ENCODE measurements around the gene SHBG. TPM values are rescaled to one million over a fixed set of nuclear protein-coding genes. Genes with fewer than 3 reads are reported as not detected.
A peak's percentile ranks its signal among the peaks of the same experiment; 100 is the strongest.
"Not testable (repeated sequence)": the region's sequence is repeated elsewhere in the genome, so short reads cannot be mapped to it uniquely, and the experiment has no call there.

The SHBG gene
- total RNA-seq, 4 donors from 2014 or later, result 0.63 to 1.2 TPM; not detected in 2

DNA sequence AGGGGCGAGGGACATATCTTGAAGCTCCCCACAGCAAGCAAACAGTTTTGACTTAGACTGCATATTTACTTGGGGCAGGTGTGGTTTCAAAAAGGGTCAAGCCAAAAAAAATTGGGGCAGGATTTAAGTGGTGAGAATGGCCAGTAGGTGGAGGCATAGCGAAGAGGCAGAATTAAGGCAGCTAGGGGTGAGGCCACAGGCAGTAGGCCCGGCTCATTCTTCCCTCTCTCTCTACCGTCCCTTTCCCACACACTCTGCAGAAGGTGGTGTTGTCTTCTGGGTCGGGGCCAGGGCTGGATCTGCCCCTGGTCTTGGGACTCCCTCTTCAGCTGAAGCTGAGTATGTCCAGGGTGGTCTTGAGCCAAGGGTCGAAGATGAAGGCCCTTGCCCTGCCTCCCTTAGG lies 2.6 kb downstream of the SHBG start:
- Histone ChIP-seq H3K36me3 (no peaks in the 10 kb centered on the region), H3K27me3 (no peaks in the 10 kb centered on the region)
- WGBS, 2 donors, result 36 to 48% methylated on average over 6 of the region's 6 CpGs

DNA sequence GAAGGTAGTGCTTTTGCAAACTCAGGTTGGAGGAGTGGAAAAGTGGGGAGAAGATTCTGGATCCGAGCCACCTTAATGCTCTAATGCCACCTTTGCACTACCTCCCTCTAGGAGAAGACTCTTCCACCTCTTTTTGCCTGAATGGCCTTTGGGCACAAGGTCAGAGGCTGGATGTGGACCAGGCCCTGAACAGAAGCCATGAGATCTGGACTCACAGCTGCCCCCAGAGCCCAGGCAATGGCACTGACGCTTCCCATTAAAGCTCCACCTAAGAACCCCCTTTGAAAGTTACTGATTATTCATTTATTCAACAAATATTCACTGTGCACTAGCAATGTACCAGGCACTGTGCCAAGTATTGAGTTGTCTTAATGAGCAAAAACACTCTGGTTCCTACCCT lies 3.2 kb downstream of the SHBG start:
- no peak for DNase-seq (ENCODE audit: low spot score in 2 of 2)
- no peak overlapping the region for H3K27ac ChIP-seq
- no peaks in the 10 kb centered on the region for H3K27me3 ChIP-seq
- 70 to 92% methylated on average over 2 of the region's 2 CpGs for WGBS, 2 donors
- TF ChIP-seq POLR2A (IDR thresholded peaks at IDR 0.05) (no peak), CTCF (IDR thresholded peaks at IDR 0.05) (no peak), EP300 (IDR thresholded peaks at IDR 0.05) (no peak)
- H3K4me1 ChIP-seq, result peaks cover 0 to 3% (median 0%) of the 10 kb centered on the region in 4 donors
- H3K4me3 ChIP-seq, result no peak overlapping the region
- no peaks in the 10 kb centered on the region for H3K36me3 ChIP-seq
- no peaks in the 10 kb centered on the region for H3K9me3 ChIP-seq

More for the DNA sequence above, 2.6 kb downstream of the SHBG start:
- H3K4me1 ChIP-seq, result peaks cover 0 to 7% (median under 1%) of the 10 kb centered on the region in 4 donors
- TF ChIP-seq CTCF (IDR thresholded peaks at IDR 0.05) (peak in 4 of 5 experiments; percentile 8 to 41 (median 31)), EP300 (IDR thresholded peaks at IDR 0.05) (no peak)
- no peak for DNase-seq (ENCODE audit: low spot score in 2 of 2)
- H3K27ac ChIP-seq, result no peak overlapping the region
- H3K9me3 ChIP-seq, result no peaks in the 10 kb centered on the region
- H3K4me3 ChIP-seq, result no peak overlapping the region

- Histone ChIP-seq H3K4me3 (no peak overlapping the region), H3K4me1 (no peaks in the 10 kb centered on the region), H3K27ac (no peak overlapping the region), H3K9me3 (no peaks in the 10 kb centered on the region), H3K36me3 (no peaks in the 10 kb centered on the region), H3K27me3 (no peaks in the 10 kb centered on the region)
- WGBS, 2 donors, result 18 to 28% methylated on average over 5 of the region's 5 CpGs
- peak in 1 of 2 donors; percentile 24 for DNase-seq (ENCODE audit: low spot score in 2 of 2)
- TF ChIP-seq EP300 (IDR thresholded peaks at IDR 0.05), result no peak
- peak; percentile 18 to 39 (median 36) for TF ChIP-seq CTCF (IDR thresholded peaks at IDR 0.05)
These were observed 4.4 kb downstream of the SHBG start for GRCh38 chr17:7634384-7634783.

DNA sequence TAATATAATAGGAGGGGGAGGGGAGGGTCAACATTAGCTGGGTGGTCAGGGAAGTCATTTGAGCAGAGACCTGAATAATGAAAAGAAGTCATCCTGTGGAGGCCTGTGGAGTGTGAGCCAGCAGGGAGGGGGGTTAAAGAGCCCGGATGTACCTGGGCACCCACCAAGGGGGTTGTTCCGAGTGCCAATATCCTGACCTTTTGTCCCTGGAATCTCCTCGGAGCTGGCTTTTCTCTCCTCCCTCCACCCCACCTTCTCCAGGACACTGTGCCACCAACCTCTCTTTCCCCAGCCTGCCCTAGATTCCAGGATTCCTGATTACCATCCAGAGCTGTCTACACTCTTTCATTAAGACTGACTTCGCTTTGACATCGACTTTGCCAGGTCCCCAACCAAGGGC lies 6.2 kb downstream of the SHBG start:
- no peaks in the 10 kb centered on the region for H3K36me3 ChIP-seq
- TF ChIP-seq EP300 (IDR thresholded peaks at IDR 0.05) (no peak), POLR2A (IDR thresholded peaks at IDR 0.05) (no peak), CTCF (IDR thresholded peaks at IDR 0.05) (no peak)
- no peaks in the 10 kb centered on the region for H3K4me1 ChIP-seq
- no peak for DNase-seq (ENCODE audit: low spot score in 2 of 2)
- no peaks in the 10 kb centered on the region for H3K9me3 ChIP-seq
- no peak overlapping the region for H3K4me3 ChIP-seq
- H3K27me3 ChIP-seq, result no peaks in the 10 kb centered on the region
- H3K27ac ChIP-seq, result no peak overlapping the region
- 50 to 58% methylated on average over 5 of the region's 5 CpGs for WGBS, 2 donors

GRCh38 chr17:7640783-7641182 lies 10.8 kb downstream of the SHBG start:
- Histone ChIP-seq H3K27me3 (no peaks in the 10 kb centered on the region), H3K4me3 (no peak overlapping the region), H3K27ac (no peak overlapping the region), H3K9me3 (no peaks in the 10 kb centered on the region), H3K36me3 (no peaks in the 10 kb centered on the region), H3K4me1 (no peaks in the 10 kb centered on the region)
- TF ChIP-seq POLR2A (IDR thresholded peaks at IDR 0.05) (no peak), EP300 (IDR thresholded peaks at IDR 0.05) (no peak), CTCF (IDR thresholded peaks at IDR 0.05) (no peak)
- WGBS, 2 donors, result 90 to 93% methylated on average over 11 to 26 of the region's 26 CpGs
- no peak for DNase-seq (ENCODE audit: low spot score in 2 of 2)

- H3K4me1 ChIP-seq; DNase-seq (ENCODE audit: low spot score in 2 of 2); H3K9me3 ChIP-seq; H3K27ac ChIP-seq; H3K27me3 ChIP-seq; H3K36me3 ChIP-seq; H3K4me3 ChIP-seq: not testable (repeated sequence)
- WGBS, 2 donors, result 57 to 63% methylated on average over 6 to 7 of the region's 7 CpGs
These were observed 11.7 kb downstream of the SHBG start for GRCh38 chr17:7641635-7642034.

All from tibial nerve (tissue), 4 donors.